ENCODE data around the gene RFXANK.
"Not testable (repeated sequence)": the region's sequence is repeated elsewhere in the genome, so short reads cannot be mapped to it uniquely, and the experiment has no call there.

RFXANK gene

GRCh38 chr19:19169236-19170052 is 22.6 kb upstream of the RFXANK start:
- DNase-seq (ENCODE audit: low read depth): no peak

DNA sequence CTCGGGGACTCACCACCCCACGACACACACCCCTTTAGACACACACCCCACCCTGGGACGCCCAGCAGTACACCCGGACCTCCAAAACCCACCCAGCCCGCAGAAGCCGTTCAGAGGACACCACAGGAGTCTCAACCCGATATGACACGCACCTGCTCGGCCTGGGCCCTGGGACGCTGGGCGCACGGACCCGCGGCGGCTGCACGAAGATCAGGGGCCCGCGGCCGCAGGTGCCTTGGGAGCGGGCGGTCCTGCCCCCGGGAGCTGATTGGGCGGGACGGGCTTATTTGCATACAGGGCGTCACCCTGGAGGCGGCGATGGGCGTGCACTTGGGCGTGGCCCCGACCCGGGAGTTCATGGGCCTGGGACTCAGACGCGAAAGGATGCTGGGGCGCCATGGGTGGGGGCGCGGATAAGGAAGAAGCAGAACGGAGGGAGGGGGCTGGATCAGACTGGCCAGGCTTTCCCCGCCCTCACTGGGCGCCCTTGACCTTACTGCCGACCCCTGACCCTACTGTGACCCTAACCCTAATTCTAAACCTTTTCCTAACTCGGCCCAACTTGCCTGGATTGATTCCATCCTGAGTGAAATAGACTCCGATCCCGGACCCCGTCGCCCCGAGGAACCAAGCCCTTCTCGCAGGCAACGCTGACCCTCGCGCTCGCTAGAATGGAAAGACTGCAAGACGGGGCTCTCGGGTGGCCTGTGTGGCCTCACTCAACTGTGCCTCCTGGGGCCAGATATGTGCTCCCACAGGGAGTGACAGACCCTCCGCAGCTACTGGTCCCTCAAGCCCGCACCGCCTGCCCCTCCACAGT is 21.8 kb upstream of the RFXANK start, which contains the start of gene MEF2B:
TSS of gene MEF2B (minus strand) at position 211 of the 820 bp plus-strand sequence. CDS start 19,528 bp downstream, outside the sequence.
- DNase-seq (ENCODE audit: low read depth): no peak
- H3K4me3 ChIP-seq (ENCODE audit: low read depth, low read length): peak within 1 kb of the TSS; percentile 26

More at GRCh38 chr19:19169236-19170052, 22.6 kb upstream of the RFXANK start:
- no peak overlapping the region for H3K4me3 ChIP-seq (ENCODE audit: low read depth, low read length)

DNA sequence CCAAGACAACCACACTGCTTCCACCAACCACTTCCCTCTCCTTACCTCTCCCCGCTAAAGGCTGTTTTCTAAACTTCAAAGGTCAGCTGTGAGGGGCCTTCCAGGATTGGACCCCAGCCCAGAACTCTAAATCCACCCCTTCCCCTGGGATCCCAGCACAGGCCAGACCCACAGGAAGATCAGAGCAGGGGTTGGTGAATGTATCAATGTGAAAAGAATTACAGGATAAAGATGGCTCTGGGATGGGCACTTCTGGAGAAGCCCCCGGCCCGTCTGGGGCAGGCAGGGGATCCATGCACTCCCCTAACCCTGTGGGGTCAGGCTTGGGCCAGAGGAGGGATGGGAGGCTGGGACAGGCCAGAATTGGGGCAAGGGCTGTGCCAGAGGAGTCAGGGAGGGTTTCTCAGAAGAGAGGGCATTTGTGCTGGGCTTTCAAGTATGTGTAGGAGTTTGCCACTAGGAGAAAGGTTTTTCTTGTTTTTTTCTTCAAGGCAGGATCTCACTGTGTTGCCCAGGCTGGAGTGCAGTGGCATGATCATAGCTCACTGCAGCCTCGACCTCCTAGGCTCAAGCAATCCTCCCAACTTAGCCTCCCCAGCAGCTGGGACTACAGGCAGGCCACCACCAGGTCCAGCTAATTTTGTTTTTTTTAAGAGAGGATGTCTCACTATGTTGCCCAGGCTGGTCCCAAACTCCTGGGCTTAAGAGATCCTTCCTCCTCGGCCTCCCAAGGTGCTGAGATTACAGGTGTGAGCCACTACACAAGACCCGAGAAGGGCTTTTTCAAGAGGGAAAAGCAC is 21.0 kb upstream of the RFXANK start:
- no peak overlapping the region for H3K4me3 ChIP-seq (ENCODE audit: low read depth, low read length)
- no peak for DNase-seq (ENCODE audit: low read depth)

DNA sequence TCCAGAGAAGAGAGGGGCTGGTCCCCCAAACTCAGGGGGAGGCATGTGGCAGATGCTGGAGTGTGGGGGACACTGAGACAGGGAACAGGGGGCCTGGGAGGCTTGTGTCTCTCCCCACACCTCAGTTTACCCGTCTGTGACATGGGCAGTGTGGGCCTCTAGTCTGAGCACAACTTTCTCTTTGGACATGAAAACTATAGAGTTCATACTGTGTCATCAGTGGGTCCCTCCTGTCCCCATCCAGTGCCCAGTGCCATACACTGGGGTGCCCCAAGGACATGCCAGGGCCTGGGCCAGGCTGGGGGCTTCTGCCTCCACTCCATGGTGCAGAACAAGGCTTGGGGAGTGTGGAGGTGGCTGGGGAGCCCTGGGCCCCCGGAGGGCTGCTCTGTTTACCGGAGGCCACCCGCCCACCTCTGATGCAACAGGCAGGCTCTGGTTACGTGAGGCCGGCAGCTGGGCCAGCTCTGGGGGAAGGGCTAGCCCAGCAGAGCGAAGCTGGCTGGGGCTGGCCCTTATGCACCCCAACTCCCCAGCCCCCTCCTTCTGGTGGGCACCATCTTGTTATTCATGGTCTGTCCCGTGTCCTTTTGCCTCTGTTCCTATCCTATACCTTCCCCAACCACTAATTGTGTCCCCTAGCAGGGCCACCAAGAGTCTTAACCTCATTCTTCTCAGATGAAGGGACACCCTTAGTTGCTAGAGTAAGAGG is 20.1 kb upstream of the RFXANK start:
- no peak overlapping the region for H3K4me3 ChIP-seq (ENCODE audit: low read depth, low read length)
- DNase-seq (ENCODE audit: low read depth): peak; percentile 47

DNA sequence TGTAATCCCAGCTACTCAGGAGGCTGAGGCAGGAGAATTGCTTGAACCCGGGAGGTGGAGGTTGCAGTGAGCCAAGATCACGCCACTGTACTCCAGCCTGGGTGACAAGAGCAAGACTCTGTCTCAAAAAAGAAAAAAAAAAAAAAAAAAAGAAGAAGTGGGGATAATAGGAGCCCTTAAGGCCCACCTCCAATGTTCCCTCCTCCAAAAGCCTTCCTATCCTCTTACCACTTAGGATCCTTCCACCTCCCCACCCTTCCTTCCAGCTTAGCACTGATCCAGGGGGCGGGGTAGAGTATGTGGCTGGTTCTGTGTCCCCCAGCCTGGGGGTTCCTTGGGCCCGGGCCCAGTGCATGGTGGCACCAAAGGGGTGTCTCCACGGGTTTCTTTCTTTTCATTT is 18.8 kb upstream of the RFXANK start:
- DNase-seq (ENCODE audit: low read depth); H3K4me3 ChIP-seq (ENCODE audit: low read depth, low read length): not testable (repeated sequence)

DNA sequence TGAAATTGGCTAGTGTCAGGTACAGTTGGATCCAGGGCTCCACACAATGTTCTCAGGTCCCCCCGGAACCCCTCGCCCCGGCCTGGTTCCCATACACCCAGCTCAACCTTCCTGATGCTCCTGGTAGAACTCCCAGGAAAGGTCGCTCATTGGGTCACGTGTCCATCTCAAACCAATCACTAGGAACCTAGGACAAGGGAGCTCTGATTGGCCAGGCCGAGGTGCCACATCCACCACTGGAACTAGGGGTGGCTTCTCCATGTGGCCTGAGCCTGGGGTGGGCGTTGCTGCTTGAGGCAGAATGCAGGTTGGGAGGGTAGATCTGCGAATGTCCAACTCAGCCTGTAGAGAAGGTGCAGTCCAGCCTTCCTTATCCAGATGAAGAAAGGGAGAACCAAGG is 15.1 kb upstream of the RFXANK start:
- no peak overlapping the region for H3K4me3 ChIP-seq (ENCODE audit: low read depth, low read length)
- DNase-seq (ENCODE audit: low read depth): no peak

GRCh38 chr19:19179548-19180441 is 12.3 kb upstream of the RFXANK start:
- DNase-seq (ENCODE audit: low read depth): no peak
- H3K4me3 ChIP-seq (ENCODE audit: low read depth, low read length): no peak overlapping the region

- H3K4me3 ChIP-seq (ENCODE audit: low read depth, low read length): no peak overlapping the region
- no peak for DNase-seq (ENCODE audit: low read depth)
Observed at GRCh38 chr19:19181488-19181998, 10.5 kb upstream of the RFXANK start.

GRCh38 chr19:19185853-19186740 is 6.0 kb upstream of the RFXANK start:
- H3K4me3 ChIP-seq (ENCODE audit: low read depth, low read length): no peak overlapping the region

GRCh38 chr19:19186742-19187141 is 5.3 kb upstream of the RFXANK start:
- DNase-seq (ENCODE audit: low read depth): no peak
- H3K4me3 ChIP-seq (ENCODE audit: low read depth, low read length): no peak overlapping the region

More at GRCh38 chr19:19185853-19186740, 6.0 kb upstream of the RFXANK start:
- DNase-seq (ENCODE audit: low read depth): no peak

DNA sequence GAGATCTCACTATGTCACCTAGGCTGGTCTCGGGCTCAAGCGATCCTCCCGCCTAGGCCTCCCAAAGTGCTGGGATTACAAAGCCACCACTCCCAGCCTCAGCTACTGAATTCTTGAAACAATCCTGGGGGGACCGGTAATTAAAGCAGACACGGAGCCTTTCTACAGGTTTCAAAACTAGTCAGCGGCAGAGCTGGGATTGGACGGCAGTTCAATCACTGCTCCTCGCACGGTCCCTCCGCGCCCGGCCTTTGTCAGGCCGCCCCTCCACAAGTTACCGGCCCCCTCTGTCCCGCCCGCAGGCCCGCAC is 335 bp upstream of the RFXANK start:
- DNase-seq (ENCODE audit: low read depth): no peak
- peak overlapping the region; percentile 86 for H3K4me3 ChIP-seq (ENCODE audit: low read depth, low read length)

DNA sequence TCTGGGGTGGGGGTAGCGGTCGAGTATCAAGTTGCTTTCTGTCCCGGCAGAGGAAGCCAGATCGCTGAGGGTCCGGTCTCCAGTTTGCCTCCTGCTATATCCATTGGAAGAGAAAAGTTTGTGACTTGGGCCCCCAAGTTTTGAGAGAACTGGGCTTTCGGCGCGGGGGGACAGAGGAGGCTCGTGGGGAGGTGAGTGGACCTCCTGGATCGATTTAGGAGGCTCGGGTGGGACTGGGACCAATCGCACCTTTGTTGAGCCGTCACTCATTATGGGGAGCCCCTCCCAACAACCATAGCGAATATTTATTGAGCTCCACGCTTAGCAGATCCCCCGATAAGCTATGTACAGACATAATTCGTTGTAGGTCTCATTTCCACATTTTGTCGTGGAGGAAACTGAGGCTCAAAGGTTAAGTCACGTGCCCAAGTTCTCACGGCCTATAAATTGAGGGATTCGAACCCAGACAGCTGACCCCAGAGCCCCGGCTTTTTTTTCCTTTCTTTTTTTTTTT is 909 bp downstream of the RFXANK start:
- DNase-seq (ENCODE audit: low read depth): no peak
- H3K4me3 ChIP-seq (ENCODE audit: low read depth, low read length): peak overlapping the region; percentile 86

DNA sequence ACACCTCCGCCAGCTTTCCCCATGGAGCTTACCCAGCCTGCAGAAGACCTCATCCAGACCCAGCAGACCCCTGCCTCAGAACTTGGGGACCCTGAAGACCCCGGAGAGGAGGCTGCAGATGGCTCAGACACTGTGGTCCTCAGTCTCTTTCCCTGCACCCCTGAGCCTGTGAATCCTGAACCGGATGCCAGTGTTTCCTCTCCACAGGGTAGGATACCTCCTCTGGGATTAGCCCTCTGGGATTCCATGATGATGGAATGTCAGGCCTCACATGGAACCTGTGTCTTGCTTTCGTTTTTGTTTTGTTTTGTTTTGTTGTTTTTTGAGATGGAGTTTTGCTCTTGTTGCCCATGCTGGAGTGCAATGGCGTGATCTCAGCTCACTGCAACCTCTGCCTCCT is 1.9 kb downstream of the RFXANK start:
- no peak overlapping the region for H3K4me3 ChIP-seq (ENCODE audit: low read depth, low read length)
- no peak for DNase-seq (ENCODE audit: low read depth)

- peak overlapping the region; percentile 83 for H3K4me3 ChIP-seq (ENCODE audit: low read depth, low read length)
- DNase-seq (ENCODE audit: low read depth): no peak
Observed at GRCh38 chr19:19201697-19202630, 9.9 kb downstream of the RFXANK start.

DNA sequence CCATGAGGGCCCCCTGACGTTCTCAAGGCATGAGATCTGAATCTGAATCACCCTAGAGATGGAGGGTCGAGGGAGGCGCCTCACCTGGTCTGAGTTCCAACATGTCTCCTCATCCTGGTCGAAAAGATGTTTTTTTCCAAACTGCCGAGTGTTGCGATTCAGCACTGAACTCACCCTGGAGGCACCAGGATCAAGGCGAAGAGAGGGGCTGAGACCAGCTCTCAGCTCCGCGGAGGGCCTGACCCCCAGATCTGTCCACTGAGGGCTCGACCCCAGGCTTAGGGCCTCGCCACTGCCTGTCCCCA is 10.6 kb downstream of the RFXANK start:
- peak overlapping the region; percentile 83 for H3K4me3 ChIP-seq (ENCODE audit: low read depth, low read length)
- no peak for DNase-seq (ENCODE audit: low read depth)

Measured in skeletal muscle cell (primary cell).